ENCODE results near the gene ARHGEF37. TPM values are rescaled to one million over a fixed set of nuclear protein-coding genes. Genes with fewer than 3 reads are reported as not detected.

ARHGEF37 gene
- total RNA-seq, 2 experiments from 2014 or later, result 1.4 TPM; not detected in 1

DNA sequence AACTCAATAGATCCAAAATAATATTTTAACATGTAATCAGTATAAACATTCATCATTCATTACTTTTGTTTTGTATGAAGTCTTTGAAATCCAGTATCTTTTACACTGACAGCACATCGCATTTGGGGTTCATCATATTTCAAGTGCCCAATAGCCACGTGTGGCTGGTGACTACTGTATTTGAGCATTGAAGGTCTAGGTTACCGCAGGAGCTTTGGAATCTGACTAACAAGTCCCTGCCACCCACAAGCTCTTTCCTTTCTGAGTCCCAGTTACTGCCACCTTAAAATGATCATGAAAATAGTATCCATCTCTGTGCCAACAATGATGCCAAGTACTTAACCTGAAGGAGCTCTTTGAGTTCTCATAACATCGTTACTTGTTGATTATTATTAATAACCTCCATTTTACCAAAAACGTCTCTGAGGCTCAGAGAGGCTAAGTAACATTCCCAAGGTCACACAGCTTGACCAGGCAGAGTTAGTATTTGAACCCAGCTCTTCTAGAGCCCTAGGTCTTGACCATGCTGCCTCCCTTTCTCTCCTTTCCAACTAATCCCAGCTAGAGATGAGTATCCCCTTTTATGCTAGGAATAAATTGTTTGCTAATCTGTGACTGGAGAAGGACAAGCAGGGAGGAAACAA is 24.2 kb downstream of the ARHGEF37 start:
- peak overlapping the region; percentile 76 for H3K27ac ChIP-seq (ENCODE audit: low read depth, low read length, poor library complexity, severe bottlenecking)
- no peaks in the 10 kb centered on the region; the same call in 1 of the 2 replicates for H3K9me3 ChIP-seq (ENCODE audit: low read length)
- BruUV-seq (replicated peaks), result no TSS peak
- POLR2A ChIA-PET, result interaction anchor here (0.5 to 3.9 kb wide), 16 partner anchors 9 to 1924 kb away, joined by 3 to 27 read pairs (median 4); partner anchors contain the start of genes CSNK1A1 and PCYOX1L
- peaks cover 44% of the 10 kb centered on the region for H3K4me1 ChIP-seq (ENCODE audit: insufficient read depth, low read length, poor library complexity, severe bottlenecking)
- no peaks in the 10 kb centered on the region for H4K20me1 ChIP-seq (ENCODE audit: insufficient read depth, low read length)
- H3K4me3 ChIP-seq (ENCODE audit: low read depth, low read length, poor library complexity, severe bottlenecking), result peak overlapping the region; percentile 29
- CTCF ChIA-PET (ENCODE audit: unreplicated experiment), result interaction anchor here (0.6 to 1.3 kb wide), 3 partner anchors 12 to 129 kb away, joined by 4 to 8 read pairs (median 5); no protein-coding TSS in a partner anchor
- DNase-seq (ENCODE audit: low spot score), result no peak
- peak overlapping the region; percentile 77; the same call in 1 of the 2 replicates for H2AFZ ChIP-seq (ENCODE audit: low read length)
- H3K9me2 ChIP-seq (ENCODE audit: insufficient read depth, low read length), result no peaks in the 10 kb centered on the region
- intact Hi-C loops (cut with micrococcal nuclease; ENCODE audit: unreplicated experiment), result no loop called here
- TF ChIP-seq EZH2phosphoT487 (IDR thresholded peaks at IDR 0.05; ENCODE audit: borderline replicate concordance, low read depth, low read length), result no peak
- TF ChIP-seq CTCF (conservative IDR thresholded peaks at IDR 0.05; ENCODE audit: low read length), result no peak
- no peaks in the 10 kb centered on the region for H3K79me2 ChIP-seq (ENCODE audit: insufficient read depth, low read depth, low read length)
- H3K36me3 ChIP-seq (ENCODE audit: insufficient read depth, low read length), result no peaks in the 10 kb centered on the region; the same call in 1 of the 2 replicates
- peak overlapping the region; percentile 67 for H3K4me2 ChIP-seq (ENCODE audit: low read length)

- Histone ChIP-seq H3K9me2 (ENCODE audit: insufficient read depth, low read length) (no peaks in the 10 kb centered on the region), H4K20me1 (ENCODE audit: insufficient read depth, low read length) (no peaks in the 10 kb centered on the region), H3K4me2 (ENCODE audit: low read length) (peak overlapping the region; percentile 67), H3K27ac (ENCODE audit: low read depth, low read length, poor library complexity, severe bottlenecking) (peak overlapping the region; percentile 76), H3K4me3 (ENCODE audit: low read depth, low read length, poor library complexity, severe bottlenecking) (peak overlapping the region; percentile 29), H3K79me2 (ENCODE audit: insufficient read depth, low read depth, low read length) (no peaks in the 10 kb centered on the region), H3K9me3 (ENCODE audit: low read length) (no peaks in the 10 kb centered on the region; the same call in 1 of the 2 replicates), H3K4me1 (ENCODE audit: insufficient read depth, low read length, poor library complexity, severe bottlenecking) (peaks cover 44% of the 10 kb centered on the region), H2AFZ (ENCODE audit: low read length) (peak overlapping the region; percentile 77), H3K36me3 (ENCODE audit: insufficient read depth, low read length) (no peaks in the 10 kb centered on the region; the same call in 1 of the 2 replicates)
- TF ChIP-seq CTCF (conservative IDR thresholded peaks at IDR 0.05; ENCODE audit: low read length), result no peak
- no peak for TF ChIP-seq EZH2phosphoT487 (IDR thresholded peaks at IDR 0.05; ENCODE audit: borderline replicate concordance, low read depth, low read length)
- ChIA-PET CTCF (ENCODE audit: unreplicated experiment) (interaction anchor here (1.3 kb wide), 1 partner anchor 11 kb away, joined by 4 read pairs; no protein-coding TSS in a partner anchor), POLR2A (interaction anchor here (0.6 to 3.9 kb wide), 10 partner anchors 10 to 304 kb away, joined by 3 to 27 read pairs (median 4); partner anchors contain the start of genes CSNK1A1 and PCYOX1L)
- intact Hi-C loops (cut with micrococcal nuclease; ENCODE audit: unreplicated experiment), result no loop called here
- BruUV-seq (replicated peaks), result no TSS peak
- peak; percentile 81 for DNase-seq (ENCODE audit: low spot score)
These were observed 24.9 kb downstream of the ARHGEF37 start for GRCh38 chr5:149605998-149606724.

Measured in OCI-LY7 (cell line).